OCI-M2 (cell line): Measurements from ENCODE around the gene B4GALT1.
"Not testable (repeated sequence)": the region's sequence is repeated elsewhere in the genome, so short reads cannot be mapped to it uniquely, and the experiment has no call there.

ENCODE experiments used
- DNase-seq: peaks from one replicate; lab custom pipeline; 2025; ENCODE audit not compliant: unreplicated experiment; lab: John Stamatoyannopoulos, UW

The B4GALT1 gene

DNA sequence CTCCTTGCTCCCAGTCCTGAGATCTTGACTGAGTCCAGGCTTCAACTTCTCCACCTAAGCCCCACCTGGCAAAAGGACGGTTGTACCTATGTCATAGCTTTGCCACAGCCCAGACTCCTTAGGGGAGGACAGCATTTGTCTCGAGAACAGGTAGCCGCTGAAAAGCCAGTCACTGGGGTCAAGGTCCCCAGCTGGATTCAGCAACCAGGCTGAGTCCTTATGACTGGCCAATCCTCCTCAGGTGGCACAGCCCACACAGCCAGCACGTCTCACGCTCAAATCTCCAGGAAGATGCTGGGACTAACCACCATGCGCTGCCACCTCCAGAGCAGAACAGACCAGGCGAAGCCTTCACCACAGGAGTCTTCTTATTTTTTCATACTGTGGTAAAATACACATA, 62.7 kb downstream of the B4GALT1 start:
- no peak for DNase-seq

DNA sequence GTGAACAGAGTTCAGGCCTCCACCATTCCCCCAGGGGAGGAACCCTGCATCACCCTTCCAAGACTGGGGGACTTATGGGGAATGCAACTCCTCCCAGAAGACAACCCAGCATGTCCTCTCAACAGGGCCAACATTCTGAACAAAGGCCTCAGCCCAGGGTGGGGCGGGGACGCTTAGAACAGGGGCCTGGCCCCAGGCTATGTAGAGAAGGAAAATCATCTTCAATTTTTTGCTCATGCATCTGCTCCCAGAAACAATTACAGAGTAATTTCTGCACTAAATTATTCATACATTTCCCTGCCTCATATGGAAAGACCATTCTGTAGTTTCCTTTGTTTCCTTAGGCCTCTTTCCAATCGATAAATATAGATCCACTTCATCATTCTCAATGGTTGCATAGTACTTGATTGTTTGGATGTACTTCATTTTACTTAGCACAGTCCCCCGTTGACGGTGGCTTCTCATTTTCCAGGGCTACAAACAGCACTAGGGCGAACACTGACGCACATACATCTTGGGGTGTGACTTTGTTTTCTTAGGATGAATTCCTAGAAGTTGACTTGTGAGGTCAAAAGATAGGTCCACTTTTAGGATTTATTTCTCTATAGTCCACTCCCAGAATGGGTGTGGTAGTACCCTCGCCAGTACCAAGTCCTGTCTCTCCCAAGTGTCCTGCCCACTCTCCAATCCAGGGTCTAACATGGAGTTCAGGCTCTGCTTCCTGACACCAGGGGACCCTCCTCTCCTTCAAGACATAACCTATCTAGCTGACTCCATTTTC, 63.4 kb downstream of the B4GALT1 start:
- DNase-seq: no peak

DNA sequence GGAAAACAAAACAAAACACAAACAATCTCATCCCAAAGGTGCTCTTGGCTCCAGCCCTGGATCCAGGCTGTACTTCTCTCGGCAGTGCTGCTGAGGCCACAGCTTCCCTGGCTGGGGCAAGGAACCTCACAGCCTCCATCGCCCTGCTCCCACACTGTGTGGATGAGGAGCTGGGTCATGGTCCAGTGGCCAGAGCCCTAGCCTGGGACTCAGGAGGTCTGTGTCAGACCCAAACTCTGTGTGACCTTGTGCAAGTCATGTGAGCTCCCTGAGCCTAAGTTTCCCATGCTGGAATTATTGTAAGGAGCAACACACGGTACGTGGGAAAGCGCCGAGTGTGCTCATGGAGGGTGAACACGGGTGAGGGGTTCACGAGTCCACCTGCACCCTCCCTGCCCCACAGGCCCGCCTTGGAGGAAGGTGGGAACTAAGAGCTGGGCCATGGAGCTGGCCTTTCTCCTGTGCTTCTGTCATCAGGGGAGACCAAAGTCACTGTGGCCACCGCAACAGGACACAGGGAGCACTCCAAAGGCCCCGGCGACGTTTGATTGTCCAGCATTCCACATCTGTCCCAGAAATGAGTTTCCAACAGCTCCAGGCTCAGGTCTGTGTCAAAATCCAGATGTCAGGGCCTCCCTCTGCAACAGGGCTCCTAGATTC, 64.5 kb downstream of the B4GALT1 start:
- DNase-seq: no peak

DNA sequence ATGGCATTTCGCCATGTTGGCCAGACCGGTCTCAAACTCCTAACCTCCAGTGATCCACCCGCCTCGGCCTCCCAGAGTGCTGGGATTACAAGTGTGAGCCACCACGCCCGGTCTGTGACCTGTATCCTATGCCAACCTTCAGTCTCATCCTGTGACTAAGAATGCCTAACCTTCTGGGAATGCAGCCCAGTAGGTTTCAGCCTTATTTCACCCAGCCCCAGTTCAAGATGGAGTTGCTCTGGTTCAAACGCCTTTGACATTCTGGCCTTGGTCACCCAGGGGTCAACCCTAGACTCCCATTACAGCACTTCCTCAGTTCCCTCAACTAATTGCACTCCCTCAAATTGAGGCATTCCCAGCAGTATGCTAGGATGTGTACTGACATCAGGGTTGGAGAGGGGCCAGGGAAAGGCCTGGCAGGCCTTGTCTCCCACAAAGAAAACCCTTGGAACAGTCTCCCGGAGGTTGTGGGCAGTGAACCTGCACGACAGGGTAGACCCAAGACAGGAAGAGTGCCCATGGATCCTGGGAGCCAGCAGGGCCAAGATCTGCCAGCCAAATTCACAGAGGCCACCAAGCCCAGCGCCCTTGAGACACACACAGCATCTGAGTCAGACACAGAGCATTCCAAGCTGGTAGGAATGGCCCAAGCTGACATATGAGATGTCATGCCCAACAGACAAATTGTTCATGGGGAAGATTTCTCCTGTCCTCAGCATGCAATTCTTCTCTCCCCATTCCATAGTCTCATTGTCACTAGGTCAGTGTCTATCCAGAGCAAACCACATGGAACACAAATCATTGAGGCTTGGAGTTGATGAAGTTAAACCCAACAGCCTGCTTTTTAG, 65.8 kb downstream of the B4GALT1 start:
- DNase-seq: no peak

DNA sequence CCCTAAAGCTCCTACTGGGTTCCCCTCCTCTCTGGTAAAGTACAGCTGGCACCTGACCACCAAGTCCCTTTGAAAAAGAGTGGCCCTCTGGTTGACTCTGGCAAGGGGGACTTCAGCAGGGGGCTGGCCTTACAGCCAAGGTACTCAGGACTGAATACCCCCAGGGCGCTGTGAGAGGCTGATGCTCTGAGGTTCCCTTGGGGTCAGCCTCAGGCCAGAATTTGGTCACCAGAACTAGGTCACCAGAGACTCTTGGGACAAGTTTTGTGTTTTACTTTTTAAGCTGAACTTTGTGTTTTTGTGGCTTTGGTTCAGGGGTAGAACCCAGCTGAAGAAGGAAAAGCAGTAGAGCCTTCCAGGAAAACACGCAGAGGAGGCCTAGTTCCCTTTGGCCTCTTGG, 67.4 kb downstream of the B4GALT1 start:
- DNase-seq: no peak

DNA sequence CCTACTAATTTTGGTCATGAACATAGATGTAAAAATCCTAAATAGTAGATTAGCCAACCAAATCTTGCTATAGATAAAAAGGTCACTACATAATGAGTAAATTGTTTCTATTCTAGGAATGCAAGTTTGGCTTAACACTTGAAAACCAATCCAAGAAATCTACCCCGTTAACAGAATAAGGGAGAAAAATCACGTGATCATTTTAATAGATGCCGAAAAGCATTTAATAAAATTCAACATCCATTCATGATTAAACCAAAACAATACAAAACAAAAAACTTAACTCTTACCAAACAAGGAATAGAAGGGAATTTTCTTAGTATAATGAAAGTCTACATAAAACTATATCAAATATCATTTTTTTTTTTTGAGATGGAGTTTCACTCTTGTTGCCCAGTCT, 69.9 kb downstream of the B4GALT1 start:
- DNase-seq: no peak

DNA sequence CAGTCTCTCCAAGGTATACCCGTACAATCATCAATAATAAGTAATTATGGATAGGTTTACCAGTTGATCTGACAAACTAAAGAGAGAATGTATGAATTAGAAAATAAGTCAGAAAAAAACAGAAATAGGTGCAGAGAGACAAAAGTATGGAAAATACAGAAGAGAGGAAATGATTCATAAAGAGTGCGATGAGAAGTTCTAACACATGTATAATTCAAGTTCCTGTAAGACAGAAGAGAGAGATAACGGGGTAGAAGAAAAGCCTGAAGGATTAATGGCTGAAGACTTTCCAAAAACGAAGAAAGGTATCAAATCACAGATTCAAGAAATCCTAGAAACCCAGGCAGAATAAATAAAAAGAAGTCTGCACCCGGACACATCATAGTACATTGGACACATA, 74.5 kb downstream of the B4GALT1 start:
- no peak for DNase-seq

DNA sequence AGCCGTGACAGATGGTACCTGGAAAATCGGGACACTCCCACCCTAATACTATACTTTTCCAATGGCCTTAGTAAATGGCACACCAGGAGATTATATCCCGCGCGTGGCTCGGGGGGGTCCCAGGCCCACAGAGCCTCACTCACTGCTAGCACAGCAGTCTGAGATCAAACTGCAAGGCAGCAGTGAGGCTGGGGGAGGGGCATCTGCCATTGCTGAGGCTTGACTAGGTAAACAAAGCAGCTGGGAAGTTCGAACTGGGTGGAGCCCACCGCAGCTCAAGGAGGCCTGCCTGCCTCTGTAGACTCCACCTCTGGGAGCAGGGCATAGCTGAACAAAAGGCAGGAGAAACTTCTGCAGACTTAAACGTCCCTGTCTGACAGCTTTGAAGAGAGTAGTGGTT, 81.5 kb downstream of the B4GALT1 start:
- DNase-seq: not testable (repeated sequence)

DNA sequence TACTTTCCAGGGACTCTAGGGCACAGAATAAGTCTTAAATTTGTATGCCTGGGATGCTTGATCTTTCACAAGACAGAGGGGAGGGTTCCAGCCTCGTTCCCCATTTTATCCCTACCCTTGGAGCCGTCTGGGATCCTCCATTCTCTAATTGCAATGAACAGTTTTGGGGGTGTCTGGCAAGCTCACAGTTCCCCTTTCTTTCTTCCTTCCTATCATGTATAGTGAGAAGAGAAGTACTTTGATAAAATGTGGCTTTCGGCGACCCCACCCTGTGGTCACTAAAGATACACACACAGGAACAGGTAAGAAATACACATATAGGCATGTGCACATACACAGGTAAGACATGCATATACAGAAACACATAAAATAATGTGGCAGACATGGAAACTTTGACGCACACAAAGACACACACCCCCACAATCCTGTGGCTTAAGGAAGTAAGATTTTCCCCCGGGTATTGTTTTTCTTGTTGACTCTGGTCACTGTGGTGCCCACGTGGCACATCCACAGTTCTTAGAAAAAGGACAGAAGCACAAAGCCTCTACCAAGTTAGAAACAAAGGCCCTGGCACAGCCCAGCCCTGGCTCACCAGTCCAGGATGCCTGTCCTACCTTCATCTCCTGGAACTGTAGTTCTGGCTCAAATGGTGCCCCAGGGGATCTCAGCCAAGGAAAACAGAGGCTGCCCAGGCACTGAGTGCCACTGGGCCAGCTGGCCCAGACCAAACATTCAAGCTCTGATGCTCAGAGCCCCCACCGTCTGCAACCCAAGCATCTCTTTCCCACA, 84.4 kb downstream of the B4GALT1 start:
- peak; percentile 5 for DNase-seq

DNA sequence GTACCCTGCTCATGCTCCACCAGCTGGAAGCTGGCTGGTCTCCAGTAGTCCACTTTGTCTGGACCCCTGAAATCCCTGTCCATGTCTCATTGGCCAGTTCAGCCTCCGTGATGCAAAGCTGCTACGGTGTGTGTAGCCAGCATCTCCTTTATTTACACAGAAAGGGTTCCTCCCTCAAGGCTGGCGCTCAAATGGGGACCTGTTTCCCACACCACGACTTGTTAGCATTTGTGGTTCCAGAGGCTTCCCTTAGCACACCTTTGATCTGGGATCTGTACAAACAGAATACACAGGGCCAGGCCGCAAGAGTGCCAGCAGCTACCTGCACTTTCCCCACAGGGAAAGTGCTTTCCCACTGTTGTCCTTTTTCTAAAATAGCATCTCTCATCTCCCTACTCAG, 85.0 kb downstream of the B4GALT1 start:
- DNase-seq: no peak

DNA sequence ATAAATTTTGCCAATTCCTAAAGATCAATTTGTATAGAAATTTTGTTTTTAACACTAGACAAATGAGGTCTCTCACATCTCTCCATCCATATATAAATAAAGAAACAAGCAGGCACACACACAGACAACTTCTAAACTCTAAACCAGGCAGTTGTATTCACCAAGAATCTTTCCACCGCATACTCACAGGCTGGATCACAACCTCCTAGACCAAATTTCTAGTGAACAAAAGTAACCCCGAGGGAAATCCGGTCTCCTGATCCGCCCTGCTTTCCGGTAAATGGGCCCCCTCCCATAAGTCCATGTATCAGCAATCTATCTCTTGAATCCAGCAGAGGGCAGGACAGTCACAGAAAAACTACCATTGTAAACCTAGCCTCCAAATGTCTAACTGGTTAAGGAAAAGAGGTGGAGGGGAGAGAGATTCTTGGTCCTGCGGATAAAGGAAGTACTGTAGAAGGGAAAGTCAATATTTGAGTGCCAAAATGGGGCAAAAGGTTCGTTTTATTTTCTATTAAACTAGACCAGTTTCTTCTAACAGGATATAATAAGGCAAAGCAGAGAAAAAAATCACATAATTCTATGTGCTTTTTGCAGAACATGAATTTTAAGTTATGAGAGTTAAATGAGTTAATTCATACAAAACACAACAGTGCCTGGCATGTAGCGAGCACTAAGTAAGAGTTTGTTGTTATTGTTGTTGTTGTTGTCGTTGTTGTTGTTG, 85.8 kb downstream of the B4GALT1 start:
- DNase-seq: no peak

DNA sequence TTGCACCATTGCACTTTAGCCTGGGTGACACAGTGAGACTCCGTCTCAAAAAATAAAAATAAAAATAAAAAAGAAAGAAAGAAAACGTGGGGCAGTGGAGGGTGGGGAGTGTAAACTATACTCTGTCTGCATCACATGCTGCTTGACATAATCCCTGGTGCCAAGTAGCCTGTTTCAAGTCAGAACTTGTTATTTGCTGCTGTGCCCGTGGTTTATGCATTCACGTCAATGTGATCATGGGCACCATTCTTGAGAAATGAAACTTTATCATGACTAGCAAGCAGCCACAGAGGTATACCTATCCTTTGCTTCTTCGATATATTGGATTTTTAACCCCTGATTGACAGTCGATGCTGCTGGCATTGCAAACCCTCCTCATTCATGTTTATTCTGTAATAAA, 86.6 kb downstream of the B4GALT1 start:
- no peak for DNase-seq

DNA sequence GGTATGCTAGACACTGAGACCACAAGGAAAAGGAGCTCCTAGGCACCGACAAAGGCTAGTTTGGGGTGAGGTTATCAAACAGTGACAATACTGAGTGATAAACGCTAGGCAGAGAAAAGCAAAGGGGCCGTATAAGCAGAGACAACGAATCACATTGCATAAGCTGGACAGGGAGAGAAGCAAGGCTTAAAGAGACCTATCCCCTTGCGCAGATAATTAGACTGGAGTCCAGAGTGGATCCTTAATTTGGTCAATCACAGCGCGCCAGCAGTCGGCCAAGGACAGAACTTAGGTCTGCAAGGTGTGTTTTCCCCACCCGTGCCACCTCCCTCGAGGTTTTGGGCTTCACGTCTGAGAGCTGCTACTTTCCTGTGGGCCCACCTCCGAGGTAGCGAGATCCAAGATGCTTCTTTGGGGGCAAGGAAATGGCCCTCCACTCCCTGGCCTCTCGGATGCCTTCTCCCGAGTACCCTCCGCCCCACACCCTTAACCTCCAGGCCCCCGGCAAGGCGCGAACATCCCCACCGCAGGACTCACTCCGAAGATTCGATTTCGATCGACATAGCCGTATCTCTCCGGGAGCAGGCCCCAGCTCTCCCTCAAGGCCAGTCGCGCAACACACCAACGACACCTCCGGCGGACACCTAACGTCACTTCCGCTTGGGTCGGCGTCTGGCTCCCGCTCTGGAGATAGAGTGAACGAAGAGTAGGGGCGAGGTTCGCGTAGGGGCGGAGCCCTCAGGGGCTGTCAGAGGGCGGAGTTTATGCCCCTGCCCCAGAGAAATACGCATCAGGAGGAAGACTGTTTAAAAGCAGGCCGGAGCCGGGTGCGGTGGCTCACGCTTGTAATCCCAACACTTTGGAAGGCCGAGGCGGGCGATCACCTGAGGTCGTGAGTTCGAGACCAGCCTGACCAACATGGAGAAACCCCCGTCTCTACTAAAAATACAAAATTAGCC, 90.8 kb downstream of the B4GALT1 start, which contains the start of gene SMU1:
Gene SMU1, minus strand, starts transcription at position 629 of the 959 bp plus-strand sequence. Its CDS starts 66 bp downstream, at position 563.
- peak; percentile 61 for DNase-seq

DNA sequence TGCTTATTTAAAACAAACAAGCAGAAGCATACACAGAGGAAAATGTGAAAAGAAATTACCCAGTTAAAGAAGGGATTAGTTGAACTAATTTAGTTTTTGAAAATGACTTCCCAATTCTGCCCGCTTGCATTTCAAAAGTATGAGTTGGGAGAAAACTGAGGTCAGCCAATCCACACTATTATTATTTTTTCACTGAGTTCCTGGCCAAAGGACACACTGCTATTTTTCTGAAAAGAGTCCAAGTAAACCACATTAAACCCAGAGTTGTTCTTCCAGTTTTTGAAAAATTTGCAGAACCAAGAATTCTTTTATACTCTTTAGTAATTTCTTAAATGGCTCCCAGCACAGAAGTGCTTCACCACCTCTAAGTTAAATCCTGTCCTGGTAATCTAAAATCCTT, 98.1 kb downstream of the B4GALT1 start:
- DNase-seq: no peak

DNA sequence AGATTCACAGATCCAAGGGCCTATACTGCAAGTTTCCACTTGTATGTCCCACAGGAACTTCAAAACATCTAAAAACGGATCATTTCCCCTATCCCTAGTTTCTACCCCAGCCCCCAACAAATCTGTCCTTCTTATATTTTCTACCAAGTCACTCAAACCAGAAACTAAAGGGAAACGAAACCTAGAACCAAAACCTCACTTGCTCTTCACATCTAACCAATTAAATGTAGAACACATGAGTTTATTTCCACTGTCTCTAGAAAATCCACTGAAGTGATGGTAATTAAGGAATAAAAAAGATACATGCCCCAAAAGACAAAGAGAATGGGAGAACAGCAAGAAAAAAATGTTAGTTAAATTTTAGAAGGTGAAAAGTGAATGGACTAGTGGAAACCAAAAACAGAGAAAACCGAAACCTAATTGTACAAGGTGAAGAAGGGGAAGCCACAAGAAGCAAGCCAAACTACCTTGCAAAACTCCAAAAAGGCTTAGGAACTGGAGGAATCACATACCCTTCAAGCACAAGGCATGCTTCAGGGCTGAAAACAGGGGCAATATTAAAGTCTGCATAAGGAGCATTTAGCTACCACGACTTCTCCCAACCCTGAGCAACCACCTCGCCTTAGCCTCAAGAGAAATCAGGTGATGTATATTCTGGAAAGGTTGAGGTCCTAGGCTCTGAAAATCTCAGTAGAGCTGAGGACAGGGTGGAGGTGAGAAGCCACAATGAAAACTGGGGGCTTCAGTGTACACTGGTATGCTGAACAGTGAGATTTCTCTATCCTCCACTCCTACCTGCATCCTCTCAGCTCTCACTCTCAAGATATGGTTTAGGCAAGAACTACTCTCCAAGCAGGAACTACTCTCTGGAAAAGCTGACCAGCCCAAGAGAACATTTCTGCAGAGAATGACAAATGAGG, 101.7 kb downstream of the B4GALT1 start:
- no peak for DNase-seq
